ENCODE data around the gene ALG14.
"Not testable (repeated sequence)": the region's sequence is repeated elsewhere in the genome, so short reads cannot be mapped to it uniquely, and the experiment has no call there.

The ALG14 gene

GRCh38 chr1:95006681-95007080 lies 66.1 kb downstream of the ALG14 start:
- DNase-seq (ENCODE audit: low read depth): peak; percentile 82

- no peak for DNase-seq (ENCODE audit: low read depth)
These were observed 67.2 kb downstream of the ALG14 start for GRCh38 chr1:95005584-95005983.

- no peak for DNase-seq (ENCODE audit: low read depth)
These were observed 68.7 kb downstream of the ALG14 start for GRCh38 chr1:95004013-95004412.

- no peak for DNase-seq (ENCODE audit: low read depth)
These were observed 69.4 kb downstream of the ALG14 start for GRCh38 chr1:95003433-95003738.

- peak; percentile 49 for DNase-seq (ENCODE audit: low read depth)
These were observed 70.0 kb downstream of the ALG14 start for GRCh38 chr1:95002540-95003432.

GRCh38 chr1:95002164-95002539 lies 70.6 kb downstream of the ALG14 start:
- DNase-seq (ENCODE audit: low read depth): no peak

- DNase-seq (ENCODE audit: low read depth): no peak
These were observed 73.2 kb downstream of the ALG14 start for GRCh38 chr1:94999456-95000131.

GRCh38 chr1:94998748-94999147 lies 74.0 kb downstream of the ALG14 start:
- DNase-seq (ENCODE audit: low read depth): no peak

- DNase-seq (ENCODE audit: low read depth): no peak
These were observed 74.6 kb downstream of the ALG14 start for GRCh38 chr1:94998114-94998513.

GRCh38 chr1:94995536-94995935 lies 77.2 kb downstream of the ALG14 start:
- not testable (repeated sequence) for DNase-seq (ENCODE audit: low read depth)

GRCh38 chr1:94994805-94995204 lies 77.9 kb downstream of the ALG14 start:
- DNase-seq (ENCODE audit: low read depth): no peak

GRCh38 chr1:94993931-94994645 lies 78.7 kb downstream of the ALG14 start:
- no peak for DNase-seq (ENCODE audit: low read depth)

GRCh38 chr1:94992863-94993563 lies 79.7 kb downstream of the ALG14 start:
- DNase-seq (ENCODE audit: low read depth): no peak

GRCh38 chr1:94992161-94992560 lies 80.6 kb downstream of the ALG14 start:
- no peak for DNase-seq (ENCODE audit: low read depth)

- peak; percentile 68 for DNase-seq (ENCODE audit: low read depth)
These were observed 82.8 kb downstream of the ALG14 start for GRCh38 chr1:94989911-94990473.

GRCh38 chr1:94989398-94989797 lies 83.4 kb downstream of the ALG14 start:
- no peak for DNase-seq (ENCODE audit: low read depth)

GRCh38 chr1:94988356-94988755 lies 84.4 kb downstream of the ALG14 start:
- DNase-seq (ENCODE audit: low read depth): peak; percentile 92

- peak; percentile 87 for DNase-seq (ENCODE audit: low read depth)
These were observed 86.0 kb downstream of the ALG14 start for GRCh38 chr1:94986783-94987182.

GRCh38 chr1:94983171-94983739 lies 89.5 kb downstream of the ALG14 start:
- peak; percentile 97 for DNase-seq (ENCODE audit: low read depth)

GRCh38 chr1:94982398-94982797 lies 90.4 kb downstream of the ALG14 start:
- no peak for DNase-seq (ENCODE audit: low read depth)

GRCh38 chr1:94981575-94981973 lies 91.2 kb downstream of the ALG14 start:
- no peak for DNase-seq (ENCODE audit: low read depth)
